Measurements from ENCODE around the gene GZMA. TPM values are rescaled to one million over a fixed set of nuclear protein-coding genes. Genes with fewer than 3 reads are reported as not detected.

GZMA gene
- 0.54 TPM in 1 of 2 replicates, not detected in the other for total RNA-seq

DNA sequence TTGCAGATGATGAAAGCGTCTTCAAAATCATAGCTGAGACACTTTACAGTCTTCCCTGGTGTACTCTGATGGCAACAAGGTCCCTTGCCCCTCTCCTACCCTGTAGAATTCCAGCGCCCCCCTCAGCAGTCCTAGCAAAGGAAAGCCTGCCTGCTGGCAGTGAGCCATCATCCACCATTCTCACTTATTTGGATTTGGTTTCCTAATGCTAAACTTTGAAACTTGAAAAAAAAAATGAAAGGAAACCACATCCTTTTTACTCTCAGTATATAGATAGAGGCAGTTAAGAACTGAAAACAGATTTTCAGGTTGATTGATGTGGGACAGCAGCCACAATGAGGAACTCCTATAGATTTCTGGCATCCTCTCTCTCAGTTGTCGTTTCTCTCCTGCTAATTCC is at the start of gene GZMA:
Gene GZMA (plus strand): TSS at position 299 of the 400 bp plus-strand sequence. CDS start 37 bp downstream, at position 336.

Other genes starting within 250 kb of the GZMA start
- 214 and 325 TPM in 2 replicates for gene ESM1, start 117.1 kb upstream of the GZMA start, total RNA-seq
- not detected in 2 replicates for gene GZMK, start 78.4 kb upstream of the GZMA start, total RNA-seq
- gene GPX8, start 57.5 kb downstream of the GZMA start, total RNA-seq = 36.8 and 42.2 TPM in 2 replicates
- gene CDC20B, start 70.5 kb downstream of the GZMA start, total RNA-seq = not detected in 2 replicates
- gene MCIDAS, start 124.7 kb downstream of the GZMA start, total RNA-seq = under 0.01 TPM in 2 replicates
- 0.09 and 0.45 TPM in 2 replicates for gene CCNO, start 131.0 kb downstream of the GZMA start, total RNA-seq
- gene DHX29, start 205.0 kb downstream of the GZMA start, total RNA-seq = 26.3 and 30.7 TPM in 2 replicates
- gene MTREX, start 205.3 kb downstream of the GZMA start, total RNA-seq = 114 TPM in 2 replicates

Data from endothelial cell of coronary artery (primary cell).